ENCODE data around the gene SOX5. TPM values are rescaled to one million over a fixed set of nuclear protein-coding genes. Genes with fewer than 3 reads are reported as not detected.

Gene SOX5
- total and polyA plus RNA-seq, 3 donors from 2014 or later, result 26.0 to 93.3 (median 29.2) TPM

DNA sequence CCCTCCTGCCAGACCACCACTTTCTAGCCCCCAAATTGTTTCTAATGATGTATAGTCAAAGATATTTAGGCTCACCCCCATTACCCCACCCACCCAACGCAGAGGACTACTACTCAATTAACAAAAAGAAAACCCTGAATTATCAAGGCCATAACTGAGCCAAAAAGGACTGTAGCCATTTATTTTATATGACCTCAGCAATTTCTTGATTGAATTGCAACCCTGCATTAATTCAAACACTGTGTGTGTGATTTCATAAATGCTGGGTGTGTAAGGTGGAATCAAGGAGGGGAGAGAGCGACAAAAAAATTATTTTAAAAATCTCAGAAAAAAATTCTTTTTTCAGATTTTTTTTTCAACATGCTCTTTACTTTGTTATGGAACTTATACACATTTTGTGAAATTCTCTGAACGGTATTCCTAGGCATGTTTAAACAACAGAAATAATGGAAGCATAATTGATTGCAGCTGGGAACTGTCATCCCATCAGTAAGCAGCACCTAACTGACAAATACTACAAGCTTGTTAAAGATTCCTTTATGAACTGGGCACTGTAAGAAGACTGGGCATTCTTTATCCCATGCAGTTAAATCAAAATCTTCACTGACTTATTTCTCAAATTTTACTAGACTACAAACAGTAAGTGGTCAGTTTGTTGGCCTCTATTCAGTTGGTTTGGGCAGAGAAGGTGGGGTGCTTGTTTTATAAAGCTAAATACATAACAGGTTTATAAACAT, 179.1 kb downstream of the SOX5 start:
- no peak for DNase-seq
- H3K27me3 ChIP-seq, result no peaks in the 10 kb centered on the region
- H3K4me3 ChIP-seq, result no peak overlapping the region
- H3K4me1 ChIP-seq, result no peaks in the 10 kb centered on the region
- intact Hi-C loops (cut with DNase I; ENCODE audit: low total_unique reads), result no loop called here
- no peaks in the 10 kb centered on the region for H3K9me3 ChIP-seq
- H3K36me3 ChIP-seq (ENCODE audit: low read depth, missing control alignments), result no peaks in the 10 kb centered on the region
- H3K27ac ChIP-seq, result no peak overlapping the region
- 87 to 91% methylated on average over 3 of the region's 3 CpGs for WGBS, 2 donors
- TF ChIP-seq, protein P1, sequence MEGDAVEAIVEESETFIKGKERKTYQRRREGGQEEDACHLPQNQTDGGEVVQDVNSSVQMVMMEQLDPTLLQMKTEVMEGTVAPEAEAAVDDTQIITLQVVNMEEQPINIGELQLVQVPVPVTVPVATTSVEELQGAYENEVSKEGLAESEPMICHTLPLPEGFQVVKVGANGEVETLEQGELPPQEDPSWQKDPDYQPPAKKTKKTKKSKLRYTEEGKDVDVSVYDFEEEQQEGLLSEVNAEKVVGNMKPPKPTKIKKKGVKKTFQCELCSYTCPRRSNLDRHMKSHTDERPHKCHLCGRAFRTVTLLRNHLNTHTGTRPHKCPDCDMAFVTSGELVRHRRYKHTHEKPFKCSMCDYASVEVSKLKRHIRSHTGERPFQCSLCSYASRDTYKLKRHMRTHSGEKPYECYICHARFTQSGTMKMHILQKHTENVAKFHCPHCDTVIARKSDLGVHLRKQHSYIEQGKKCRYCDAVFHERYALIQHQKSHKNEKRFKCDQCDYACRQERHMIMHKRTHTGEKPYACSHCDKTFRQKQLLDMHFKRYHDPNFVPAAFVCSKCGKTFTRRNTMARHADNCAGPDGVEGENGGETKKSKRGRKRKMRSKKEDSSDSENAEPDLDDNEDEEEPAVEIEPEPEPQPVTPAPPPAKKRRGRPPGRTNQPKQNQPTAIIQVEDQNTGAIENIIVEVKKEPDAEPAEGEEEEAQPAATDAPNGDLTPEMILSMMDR (IDR thresholded peaks at IDR 0.05), result no peak
- TF ChIP-seq POLR2A (IDR thresholded peaks at IDR 0.05), result no peak

DNA sequence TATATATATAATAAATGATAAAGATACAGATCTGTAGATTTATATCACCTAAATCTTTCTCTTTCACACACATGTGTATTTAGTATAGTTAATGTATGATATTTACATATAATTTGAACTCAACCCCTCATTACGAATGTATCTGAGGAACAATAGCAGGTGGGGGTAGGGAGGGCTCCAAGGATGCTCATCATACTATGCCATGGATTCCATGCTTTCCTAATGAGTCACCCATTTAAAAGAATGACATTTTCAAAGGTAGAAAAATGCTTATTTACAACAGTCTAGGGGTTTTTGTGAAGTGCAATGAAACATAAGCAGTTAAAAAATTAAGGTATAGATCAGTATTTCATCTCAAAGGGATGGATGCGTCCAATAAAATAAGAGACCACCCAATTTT, 181.6 kb downstream of the SOX5 start:
- H3K9me3 ChIP-seq, result no peaks in the 10 kb centered on the region
- no peaks in the 10 kb centered on the region for H3K4me1 ChIP-seq
- TF ChIP-seq POLR2A (IDR thresholded peaks at IDR 0.05), result no peak
- TF ChIP-seq, protein P1 (IDR thresholded peaks at IDR 0.05), result no peak
- DNase-seq, result no peak
- H3K27ac ChIP-seq, result no peak overlapping the region
- WGBS, 2 donors, result 71 to 95% methylated on average over 2 of the region's 2 CpGs
- no peak overlapping the region for H3K4me3 ChIP-seq
- intact Hi-C loops (cut with DNase I; ENCODE audit: low total_unique reads), result no loop called here
- no peaks in the 10 kb centered on the region for H3K36me3 ChIP-seq (ENCODE audit: low read depth, missing control alignments)
- no peaks in the 10 kb centered on the region for H3K27me3 ChIP-seq

DNA sequence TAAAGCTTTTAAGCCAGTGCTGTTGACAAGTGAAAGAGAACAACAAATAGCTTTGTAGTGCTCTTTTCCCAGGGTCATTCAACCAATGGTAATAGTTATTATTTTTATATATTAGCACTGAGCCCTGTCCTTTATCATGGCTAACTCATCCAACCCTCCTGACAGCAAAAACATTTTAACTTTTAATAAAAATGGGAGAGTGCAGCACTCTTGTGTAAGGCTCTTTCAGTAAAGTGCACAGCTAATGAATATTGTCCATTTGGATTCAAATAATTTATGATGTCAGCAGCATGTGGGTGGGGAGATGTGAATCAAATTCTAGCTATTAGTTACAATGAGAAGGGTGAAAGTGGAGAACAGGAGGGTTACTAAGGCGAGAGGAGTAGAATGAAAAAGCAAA, 185.7 kb downstream of the SOX5 start:
- no peaks in the 10 kb centered on the region for H3K27me3 ChIP-seq
- H3K9me3 ChIP-seq, result no peaks in the 10 kb centered on the region
- intact Hi-C loops (cut with DNase I; ENCODE audit: low total_unique reads), result no loop called here
- no peaks in the 10 kb centered on the region for H3K4me1 ChIP-seq
- no peak overlapping the region for H3K4me3 ChIP-seq
- no peak for TF ChIP-seq POLR2A (IDR thresholded peaks at IDR 0.05)
- TF ChIP-seq, protein P1 (IDR thresholded peaks at IDR 0.05), result no peak
- no peak overlapping the region for H3K27ac ChIP-seq
- no peaks in the 10 kb centered on the region for H3K36me3 ChIP-seq (ENCODE audit: low read depth, missing control alignments)
- DNase-seq, result no peak
- 90 to 91% methylated on average over 1 of the region's 1 CpG for WGBS, 2 donors

DNA sequence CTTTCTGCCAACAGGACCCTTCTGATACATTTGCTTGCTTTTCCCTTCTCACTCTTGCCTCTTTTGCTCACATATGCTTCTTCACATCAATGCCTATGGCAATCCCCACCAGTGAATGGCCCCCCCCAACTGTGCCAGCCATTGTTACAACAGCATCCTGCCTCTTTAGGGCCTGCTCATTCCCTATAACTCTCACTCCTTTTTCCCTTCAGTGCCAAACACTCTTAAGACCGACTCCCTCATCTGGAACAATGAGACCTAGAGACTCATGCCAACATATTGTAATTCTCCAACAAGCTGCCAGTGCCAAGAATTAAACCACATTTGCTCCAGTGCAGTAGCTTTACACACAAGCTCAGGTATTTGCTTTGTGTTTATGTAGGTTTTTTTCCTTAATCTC, 189.0 kb downstream of the SOX5 start:
- Histone ChIP-seq H3K27ac (no peak overlapping the region), H3K36me3 (ENCODE audit: low read depth, missing control alignments) (no peaks in the 10 kb centered on the region), H3K27me3 (no peaks in the 10 kb centered on the region), H3K9me3 (no peaks in the 10 kb centered on the region), H3K4me3 (no peak overlapping the region), H3K4me1 (peaks cover 2% of the 10 kb centered on the region)
- no peak for DNase-seq
- 33 to 45% methylated on average over 1 of the region's 1 CpG for WGBS, 2 donors
- intact Hi-C loops (cut with DNase I; ENCODE audit: low total_unique reads), result no loop called here
- TF ChIP-seq, protein P1 (IDR thresholded peaks at IDR 0.05), result no peak
- no peak for TF ChIP-seq POLR2A (IDR thresholded peaks at IDR 0.05)

DNA sequence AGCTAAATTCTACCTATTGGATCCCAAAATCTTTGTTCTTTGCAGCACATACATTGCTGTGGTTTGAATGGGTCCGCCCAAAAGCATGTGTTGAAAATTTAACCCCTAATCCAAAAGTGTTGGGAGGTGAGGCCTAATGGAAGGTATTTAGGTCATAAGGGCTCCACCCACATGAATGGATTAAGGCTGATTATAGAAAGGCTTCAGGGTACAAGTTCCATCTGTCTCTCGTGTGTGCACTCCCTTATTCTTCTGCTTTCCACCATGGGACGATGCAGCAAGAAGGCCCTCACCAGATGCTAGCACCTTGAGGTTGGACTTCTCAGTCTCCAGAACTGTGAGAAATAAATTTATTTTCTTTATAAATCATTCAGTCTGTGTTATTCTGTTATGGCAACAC, 190.9 kb downstream of the SOX5 start:
- Histone ChIP-seq H3K27me3 (no peaks in the 10 kb centered on the region), H3K36me3 (ENCODE audit: low read depth, missing control alignments) (no peaks in the 10 kb centered on the region), H3K27ac (no peak overlapping the region), H3K4me3 (no peak overlapping the region), H3K9me3 (no peaks in the 10 kb centered on the region), H3K4me1 (peaks cover 2% of the 10 kb centered on the region)
- intact Hi-C loops (cut with DNase I; ENCODE audit: low total_unique reads), result no loop called here
- DNase-seq, result no peak
- TF ChIP-seq, protein P1 (IDR thresholded peaks at IDR 0.05), result no peak
- no peak for TF ChIP-seq POLR2A (IDR thresholded peaks at IDR 0.05)
- 91 to 97% methylated on average over 3 of the region's 3 CpGs for WGBS, 2 donors
